ENCODE data around the gene CCL20. TPM values are rescaled to one million over a fixed set of nuclear protein-coding genes. Genes with fewer than 3 reads are reported as not detected.

CCL20 gene
- total RNA-seq, 4 donors from 2014 or later = 2.0 to 4.2 TPM; not detected in 2

DNA sequence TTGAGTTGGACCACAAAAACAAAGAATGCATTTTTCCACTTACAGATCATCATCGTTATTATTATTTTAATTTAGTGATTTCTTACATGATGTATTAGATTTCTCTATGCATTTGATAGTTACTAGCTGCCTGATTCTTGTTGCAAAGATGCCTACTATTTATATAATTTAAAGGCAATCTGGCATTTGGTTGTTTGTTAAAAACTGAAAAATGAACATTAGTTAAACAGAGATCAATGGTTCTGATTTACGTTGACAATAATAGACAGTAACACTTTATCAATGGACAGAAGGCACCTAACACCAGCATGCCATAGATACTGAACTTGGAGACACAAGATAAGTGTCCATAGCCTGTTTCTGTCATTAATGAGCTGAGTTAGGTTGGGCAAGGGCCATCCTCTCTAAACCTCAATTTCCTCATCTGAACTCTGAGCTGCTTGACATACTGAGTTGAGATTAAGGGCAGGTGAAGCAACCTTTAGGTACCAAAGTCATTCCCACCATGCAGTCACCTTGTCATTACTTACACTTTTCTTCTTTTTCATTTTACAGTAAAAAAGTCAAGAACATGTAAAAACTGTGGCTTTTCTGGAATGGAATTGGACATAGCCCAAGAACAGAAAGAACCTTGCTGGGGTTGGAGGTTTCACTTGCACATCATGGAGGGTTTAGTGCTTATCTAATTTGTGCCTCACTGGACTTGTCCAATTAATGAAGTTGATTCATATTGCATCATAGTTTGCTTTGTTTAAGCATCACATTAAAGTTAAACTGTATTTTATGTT, 3.1 kb downstream of the CCL20 start:
- TF ChIP-seq, protein P1, sequence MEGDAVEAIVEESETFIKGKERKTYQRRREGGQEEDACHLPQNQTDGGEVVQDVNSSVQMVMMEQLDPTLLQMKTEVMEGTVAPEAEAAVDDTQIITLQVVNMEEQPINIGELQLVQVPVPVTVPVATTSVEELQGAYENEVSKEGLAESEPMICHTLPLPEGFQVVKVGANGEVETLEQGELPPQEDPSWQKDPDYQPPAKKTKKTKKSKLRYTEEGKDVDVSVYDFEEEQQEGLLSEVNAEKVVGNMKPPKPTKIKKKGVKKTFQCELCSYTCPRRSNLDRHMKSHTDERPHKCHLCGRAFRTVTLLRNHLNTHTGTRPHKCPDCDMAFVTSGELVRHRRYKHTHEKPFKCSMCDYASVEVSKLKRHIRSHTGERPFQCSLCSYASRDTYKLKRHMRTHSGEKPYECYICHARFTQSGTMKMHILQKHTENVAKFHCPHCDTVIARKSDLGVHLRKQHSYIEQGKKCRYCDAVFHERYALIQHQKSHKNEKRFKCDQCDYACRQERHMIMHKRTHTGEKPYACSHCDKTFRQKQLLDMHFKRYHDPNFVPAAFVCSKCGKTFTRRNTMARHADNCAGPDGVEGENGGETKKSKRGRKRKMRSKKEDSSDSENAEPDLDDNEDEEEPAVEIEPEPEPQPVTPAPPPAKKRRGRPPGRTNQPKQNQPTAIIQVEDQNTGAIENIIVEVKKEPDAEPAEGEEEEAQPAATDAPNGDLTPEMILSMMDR (IDR thresholded peaks at IDR 0.05) = no peak
- TF ChIP-seq EP300 (IDR thresholded peaks at IDR 0.05) = no peak
- TF ChIP-seq POLR2A (IDR thresholded peaks at IDR 0.05) = no peak
- TF ChIP-seq POLR2AphosphoS5 (IDR thresholded peaks at IDR 0.05) = no peak
- H3K27ac ChIP-seq = no peak overlapping the region

DNA sequence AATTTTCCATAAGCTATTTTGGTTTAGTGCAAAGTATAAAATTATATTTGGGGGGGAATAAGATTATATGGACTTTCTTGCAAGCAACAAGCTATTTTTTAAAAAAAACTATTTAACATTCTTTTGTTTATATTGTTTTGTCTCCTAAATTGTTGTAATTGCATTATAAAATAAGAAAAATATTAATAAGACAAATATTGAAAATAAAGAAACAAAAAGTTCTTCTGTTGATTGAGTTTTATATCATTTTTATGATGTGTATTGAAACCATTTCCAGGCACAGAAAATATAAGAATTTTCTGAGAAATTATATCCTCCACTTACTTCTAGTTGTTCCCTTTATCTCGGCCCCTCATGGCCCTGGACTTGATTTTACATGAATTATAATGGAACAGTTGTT, 3.7 kb downstream of the CCL20 start:
- no peak overlapping the region for H3K27ac ChIP-seq
- no peak for DNase-seq (ENCODE audit: low spot score in 2 of 2)
- no peaks in the 10 kb centered on the region for H3K36me3 ChIP-seq
- peaks cover 26% of the 10 kb centered on the region for H3K4me1 ChIP-seq
- 88% methylated on average over 1 of the region's 1 CpG for WGBS
- no peak overlapping the region for H3K4me3 ChIP-seq
- no peaks in the 10 kb centered on the region for H3K9me3 ChIP-seq
- TF ChIP-seq POLR2AphosphoS5 (IDR thresholded peaks at IDR 0.05) = no peak
- TF ChIP-seq POLR2A (IDR thresholded peaks at IDR 0.05) = no peak
- TF ChIP-seq, protein P1 (IDR thresholded peaks at IDR 0.05) = no peak
- TF ChIP-seq EP300 (IDR thresholded peaks at IDR 0.05) = no peak
- peaks cover 9% of the 10 kb centered on the region for H3K27me3 ChIP-seq

More for the DNA sequence above, 3.1 kb downstream of the CCL20 start:
- 94% methylated on average over 2 of the region's 2 CpGs for WGBS
- Histone ChIP-seq H3K4me3 (no peak overlapping the region), H3K27me3 (peaks cover 9% of the 10 kb centered on the region), H3K9me3 (no peaks in the 10 kb centered on the region), H3K36me3 (no peaks in the 10 kb centered on the region), H3K4me1 (peaks cover 26% of the 10 kb centered on the region)
- DNase-seq (ENCODE audit: low spot score in 2 of 2) = no peak

DNA sequence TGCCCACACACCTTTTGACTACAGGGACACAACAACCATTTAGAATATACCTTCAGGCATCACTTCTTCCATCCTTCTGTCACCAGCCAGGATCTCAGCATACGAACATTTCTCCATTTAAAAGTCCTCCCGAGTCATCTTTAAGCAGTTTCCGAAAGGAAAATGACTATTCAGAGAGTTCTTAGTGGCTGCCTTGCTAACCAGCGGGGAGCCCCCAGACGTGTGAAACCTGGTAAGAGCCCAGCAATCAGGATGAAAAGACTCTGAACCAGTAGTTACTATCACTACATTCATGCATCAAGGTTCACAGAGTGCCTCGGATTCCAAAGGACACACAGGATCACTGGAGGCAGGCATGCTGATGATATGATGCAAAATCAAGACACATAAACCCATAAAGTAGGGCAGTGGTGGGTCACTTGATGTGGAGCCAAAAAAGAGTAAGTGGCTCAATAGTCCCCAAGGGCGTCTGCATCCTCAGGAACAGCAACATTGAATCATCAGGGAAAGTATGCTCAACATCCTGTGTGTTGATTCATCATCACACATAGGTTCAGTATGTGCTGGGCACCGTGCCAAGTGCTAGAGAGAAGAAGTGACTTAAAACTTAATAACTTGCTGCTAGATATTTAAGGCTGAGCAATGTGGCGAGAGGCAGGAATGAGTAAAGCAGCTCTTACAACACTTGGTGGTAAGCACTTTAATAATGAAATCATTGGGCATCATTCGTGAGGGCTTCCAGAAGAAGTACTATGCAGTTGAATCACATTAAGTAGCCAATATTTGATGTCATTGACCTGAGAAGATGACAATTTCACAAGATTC, 4.4 kb downstream of the CCL20 start:
- peaks cover 8% of the 10 kb centered on the region for H3K27me3 ChIP-seq
- peak; percentile 87 to 96 for DNase-seq (ENCODE audit: low spot score in 2 of 2)
- WGBS = 37% methylated on average over 10 of the region's 10 CpGs
- no peak overlapping the region for H3K4me3 ChIP-seq
- no peaks in the 10 kb centered on the region for H3K36me3 ChIP-seq
- H3K9me3 ChIP-seq = no peaks in the 10 kb centered on the region
- peak overlapping the region; percentile 28 for H3K27ac ChIP-seq
- H3K4me1 ChIP-seq = peaks cover 26% of the 10 kb centered on the region
- TF ChIP-seq, protein P1 (IDR thresholded peaks at IDR 0.05) = no peak
- TF ChIP-seq EP300 (IDR thresholded peaks at IDR 0.05) = peak; percentile 84
- TF ChIP-seq POLR2AphosphoS5 (IDR thresholded peaks at IDR 0.05) = peak in 2 of 3 donors; percentile 13 to 78
- no peak for TF ChIP-seq POLR2A (IDR thresholded peaks at IDR 0.05)

DNA sequence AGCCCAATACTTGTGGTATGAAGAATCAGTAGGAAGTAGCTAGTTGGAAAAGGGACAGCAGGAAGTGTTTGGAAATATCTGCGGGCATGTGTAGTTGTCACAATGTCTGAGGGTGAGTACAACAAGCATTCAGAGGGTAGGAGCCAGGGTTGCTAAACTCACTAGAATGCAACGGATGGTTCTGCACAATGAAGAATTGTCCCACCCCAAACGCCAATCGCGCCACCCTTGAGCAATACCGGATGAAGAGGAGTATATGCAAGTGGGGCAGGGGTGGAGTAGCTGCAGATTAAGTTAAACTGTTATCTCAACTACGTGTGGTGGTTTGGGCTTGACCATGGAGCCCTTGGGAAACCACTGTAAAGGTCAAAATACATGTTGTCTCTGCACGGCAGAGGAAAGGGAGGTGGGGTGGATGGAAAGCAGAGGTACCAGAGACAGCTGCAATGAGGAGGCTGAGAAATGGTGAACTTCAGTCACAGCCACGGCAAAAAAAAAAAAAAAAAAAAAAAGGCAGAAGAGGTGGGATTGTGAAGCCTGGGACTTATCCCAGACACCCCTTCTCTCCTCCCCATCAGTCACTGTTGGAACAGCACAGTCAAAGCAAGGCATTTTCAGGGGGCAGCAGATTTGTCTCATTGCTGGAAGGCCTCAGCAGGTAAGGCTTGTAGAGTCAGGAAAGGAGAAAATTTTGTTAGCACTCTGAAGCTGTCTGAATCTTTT, 5.2 kb downstream of the CCL20 start:
- no peak overlapping the region for H3K27ac ChIP-seq
- no peak overlapping the region for H3K4me3 ChIP-seq
- 75% methylated on average over 9 of the region's 9 CpGs for WGBS
- no peaks in the 10 kb centered on the region for H3K9me3 ChIP-seq
- H3K36me3 ChIP-seq = no peaks in the 10 kb centered on the region
- peaks cover 21% of the 10 kb centered on the region for H3K4me1 ChIP-seq
- peaks cover under 1% of the 10 kb centered on the region for H3K27me3 ChIP-seq
- TF ChIP-seq, protein P1 (IDR thresholded peaks at IDR 0.05) = no peak
- peak in 1 of 3 donors; percentile 41 for TF ChIP-seq POLR2AphosphoS5 (IDR thresholded peaks at IDR 0.05)
- peak in 1 of 2 donors; percentile 83 for DNase-seq (ENCODE audit: low spot score in 2 of 2)

Data from suprapubic skin (tissue), 4 donors.